K562 (cell line): ENCODE measurements around the gene RAMP2. TPM values are rescaled to one million over a fixed set of nuclear protein-coding genes. Genes with fewer than 3 reads are reported as not detected.

Experiments used
- BCL6 ChIP-seq: fragments of 250-450 bp; sonication (Bioruptor Pico); IDR thresholded peaks from 2 replicates; pipeline ENCODE4 v1.4.0; 2020
- CREBBP ChIP-seq: IDR thresholded peaks from one replicate; pipeline ENCODE4 v1.6.1; 2012; ENCODE audit warnings: low read depth, mild to moderate bottlenecking, control low read depth, inconsistent platforms, low read length
- DDX20 ChIP-seq: fragments of 450-650 bp; IDR thresholded peaks from 2 replicates; pipeline ENCODE4 v1.6.1; 2016; ENCODE audit warnings: missing genetic modification characterization, low read depth, mild to moderate bottlenecking, missing compliant biosample characterization, moderate library complexity
- GTF2A2 ChIP-seq: IDR thresholded peaks from 2 replicates; pipeline ENCODE4 v1.6.1; 2016; ENCODE audit warnings: mild to moderate bottlenecking, missing genetic modification characterization, missing compliant biosample characterization
- HNRNPH1 ChIP-seq: fragments of 200-400 bp; formaldehyde crosslinking; optimal IDR thresholded peaks from 2 replicates; pipeline ENCODE3; 2017; ENCODE audit warnings: low read depth, mild to moderate bottlenecking, low read length, moderate library complexity
- IRF1 ChIP-seq: sonication (generic); formaldehyde crosslinking; IDR thresholded peaks from 2 replicates; pipeline ENCODE4 v1.8.0; 2022; ENCODE audit warnings: missing genetic modification reagents, mild to moderate bottlenecking, borderline replicate concordance
- KAT7 ChIP-seq: sonication (generic); formaldehyde crosslinking; IDR thresholded peaks from 2 replicates; pipeline ENCODE4 v1.8.0; 2022; ENCODE audit warnings: missing genetic modification reagents, mild to moderate bottlenecking, borderline replicate concordance
- LARP7 ChIP-seq: fragments of 450-650 bp; IDR thresholded peaks from 2 replicates; pipeline ENCODE4 v1.6.1; 2016
- MECOM ChIP-seq: fragments of 250-450 bp; sonication (Bioruptor Pico); IDR thresholded peaks from 2 replicates; pipeline ENCODE4 v1.8.0; 2022; ENCODE audit warnings: inconsistent platforms
- MGA ChIP-seq: fragments of 450-650 bp; IDR thresholded peaks from 2 replicates; pipeline ENCODE4 v1.6.1; 2016; ENCODE audit warnings: mild to moderate bottlenecking, moderate library complexity
- RBFOX2 ChIP-seq: fragments of 200-400 bp; formaldehyde crosslinking; IDR thresholded peaks from 2 replicates; pipeline ENCODE4 v1.6.1; 2017; ENCODE audit warnings: low read depth, mild to moderate bottlenecking, low read length, moderate library complexity
- TCF15 ChIP-seq: fragments of 250-450 bp; sonication (Bioruptor Pico); IDR thresholded peaks from 2 replicates; pipeline ENCODE4 v1.8.0; 2022; ENCODE audit warnings: moderate library complexity, mild to moderate bottlenecking, inconsistent platforms
- WHSC1 ChIP-seq: IDR thresholded peaks from one replicate; pipeline ENCODE4 v1.6.1; 2012; ENCODE audit warnings: low read length, control low read depth, inconsistent platforms
- ZNF77 ChIP-seq: fragments of 250-450 bp; sonication (Bioruptor Pico); IDR thresholded peaks from 2 replicates; pipeline ENCODE4 v1.5.0; 2020
- polyA plus RNA-seq, 8 experiments: library from polyadenylated mRNA; depleted of rRNA in 4 of 8; stranded (reverse) in 5 of 8; unstranded in 3 of 8; fragments of >200 nt; fragmentation: Nextera tagmentation in 2 of 8; fragmentation: Illumina TruSeq in 1 of 8; extraction: Ambion mirVana in 2 of 8; extraction: Trizol in 1 of 8; gene quantifications; 2 replicates each; pipeline versions ENCODE4 v1.2.1 to v1.2.3, GENCODE V29; 2011 to 2014; ENCODE audit warnings: inconsistent platforms in 1 of 8, missing spikeins in 1 of 8
- total RNA-seq, 7 experiments: library from RNA; depleted of rRNA in 6 of 7; stranded (reverse); fragments of >200 nt in 6 of 7; fragmentation: Illumina TruSeq in 2 of 7; extraction: Trizol in 2 of 7; gene quantifications; 2 replicates each; pipeline versions ENCODE4 v1.2.1 to v1.2.3, GENCODE V29; 2011 to 2021; ENCODE audit warnings: low replicate concordance in 1 of 7
- TF ChIP-seq, protein P1 (sequence below): sonication (generic); formaldehyde crosslinking; IDR thresholded peaks from 2 replicates; pipeline ENCODE4 v1.5.0; 2020; ENCODE audit warnings: missing genetic modification reagents

The RAMP2 gene
- total and polyA plus RNA-seq, 9 of the 15 experiments (the other 6 are each of a cell fraction or from before 2014, with no cell fraction given): not detected

- no peak for TF ChIP-seq MGA
- TF ChIP-seq BCL6 (CRISPR knock-in tag): no peak
- no peak for TF ChIP-seq GTF2A2 (tag)
- TF ChIP-seq, protein P1, sequence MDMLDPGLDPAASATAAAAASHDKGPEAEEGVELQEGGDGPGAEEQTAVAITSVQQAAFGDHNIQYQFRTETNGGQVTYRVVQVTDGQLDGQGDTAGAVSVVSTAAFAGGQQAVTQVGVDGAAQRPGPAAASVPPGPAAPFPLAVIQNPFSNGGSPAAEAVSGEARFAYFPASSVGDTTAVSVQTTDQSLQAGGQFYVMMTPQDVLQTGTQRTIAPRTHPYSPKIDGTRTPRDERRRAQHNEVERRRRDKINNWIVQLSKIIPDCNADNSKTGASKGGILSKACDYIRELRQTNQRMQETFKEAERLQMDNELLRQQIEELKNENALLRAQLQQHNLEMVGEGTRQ: no peak
- no peak for TF ChIP-seq CREBBP
- TF ChIP-seq ZNF77 (CRISPR knock-in tag): no peak
- TF ChIP-seq RBFOX2: no peak
- no peak for TF ChIP-seq TCF15
- TF ChIP-seq HNRNPH1: no peak
- TF ChIP-seq WHSC1: no peak
- no peak for TF ChIP-seq DDX20 (tag)
- no peak for TF ChIP-seq IRF1 (CRISPR knock-in tag)
- TF ChIP-seq LARP7: no peak
- TF ChIP-seq MECOM (CRISPR knock-in tag): no peak
- TF ChIP-seq KAT7 (CRISPR knock-in tag): no peak
Measured at GRCh38 chr17:42743595-42744282, 17.3 kb upstream of the RAMP2 start (continued).
